GM19193 (cell line): ENCODE results near the gene NCAPD3.

Source experiments
- POLR2A ChIP-seq: IDR thresholded peaks from 4 replicates; pipeline ENCODE4 v1.6.1; 2011; ENCODE audit not compliant: insufficient read depth, insufficient read length; ENCODE audit errors: extremely low read depth

NCAPD3 gene

GRCh38 chr11:134205729-134206128 is 18.0 kb downstream of the NCAPD3 start:
- TF ChIP-seq POLR2A = no peak

DNA sequence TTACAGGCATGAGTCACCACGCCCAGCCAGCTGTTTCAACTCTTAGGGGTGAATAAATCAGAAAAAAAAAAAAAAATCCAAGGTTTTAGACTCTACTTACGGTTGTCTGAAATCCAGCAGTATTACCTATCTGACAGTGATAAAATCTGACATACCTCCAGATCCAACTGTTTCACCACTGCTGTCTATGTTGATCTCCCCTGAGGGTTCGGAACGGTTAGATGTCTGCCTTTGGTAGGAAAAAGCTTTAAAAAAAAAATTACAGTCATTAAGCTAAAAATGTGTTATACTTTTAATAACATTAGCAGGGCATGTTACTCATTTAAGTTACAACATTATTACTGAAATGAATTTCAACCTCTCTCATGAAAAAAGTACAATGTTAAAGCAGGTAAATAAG is 21.1 kb downstream of the NCAPD3 start:
- TF ChIP-seq POLR2A = no peak

- no peak for TF ChIP-seq POLR2A
Measured at GRCh38 chr11:134200688-134201087, 23.1 kb downstream of the NCAPD3 start.

GRCh38 chr11:134199531-134199930 is 24.2 kb downstream of the NCAPD3 start:
- no peak for TF ChIP-seq POLR2A

DNA sequence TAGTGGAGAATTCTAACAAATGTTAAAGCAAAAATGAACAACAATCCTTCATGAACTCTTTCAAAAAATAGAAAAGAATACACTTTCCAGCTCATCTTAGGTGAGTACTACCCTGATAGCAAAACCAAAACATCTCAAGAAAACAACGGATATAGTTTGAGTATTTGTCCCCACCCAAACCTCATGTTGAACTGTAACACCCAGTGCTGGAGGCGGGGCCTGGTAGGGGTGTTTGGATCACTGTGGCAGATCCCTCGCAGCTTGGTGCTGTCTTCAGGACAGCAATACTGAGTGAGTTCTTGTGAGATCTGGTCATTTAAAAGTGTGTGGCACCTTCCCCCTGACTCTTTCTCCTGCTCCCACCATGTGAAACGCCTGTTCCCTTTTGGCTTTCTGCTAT is 27.0 kb downstream of the NCAPD3 start:
- no peak for TF ChIP-seq POLR2A

DNA sequence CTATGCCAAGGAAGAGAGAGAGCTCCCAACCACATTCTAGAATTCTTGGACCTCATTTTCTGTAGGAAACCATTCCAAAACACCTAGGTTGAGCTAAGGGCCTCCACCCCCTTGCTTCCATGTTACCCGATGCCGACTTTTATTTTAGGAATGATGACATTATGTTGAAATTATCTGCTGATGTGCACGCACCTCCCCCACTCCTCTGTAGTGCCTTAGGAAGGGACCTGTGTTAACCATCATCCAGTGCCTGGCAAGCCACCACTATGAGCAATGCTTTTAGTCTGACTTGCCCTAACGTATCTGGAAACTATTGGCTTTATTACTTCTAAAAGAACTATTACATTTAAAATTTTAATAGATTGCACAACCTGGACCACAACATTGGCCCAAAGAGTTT is 42.1 kb downstream of the NCAPD3 start:
- TF ChIP-seq POLR2A = no peak

DNA sequence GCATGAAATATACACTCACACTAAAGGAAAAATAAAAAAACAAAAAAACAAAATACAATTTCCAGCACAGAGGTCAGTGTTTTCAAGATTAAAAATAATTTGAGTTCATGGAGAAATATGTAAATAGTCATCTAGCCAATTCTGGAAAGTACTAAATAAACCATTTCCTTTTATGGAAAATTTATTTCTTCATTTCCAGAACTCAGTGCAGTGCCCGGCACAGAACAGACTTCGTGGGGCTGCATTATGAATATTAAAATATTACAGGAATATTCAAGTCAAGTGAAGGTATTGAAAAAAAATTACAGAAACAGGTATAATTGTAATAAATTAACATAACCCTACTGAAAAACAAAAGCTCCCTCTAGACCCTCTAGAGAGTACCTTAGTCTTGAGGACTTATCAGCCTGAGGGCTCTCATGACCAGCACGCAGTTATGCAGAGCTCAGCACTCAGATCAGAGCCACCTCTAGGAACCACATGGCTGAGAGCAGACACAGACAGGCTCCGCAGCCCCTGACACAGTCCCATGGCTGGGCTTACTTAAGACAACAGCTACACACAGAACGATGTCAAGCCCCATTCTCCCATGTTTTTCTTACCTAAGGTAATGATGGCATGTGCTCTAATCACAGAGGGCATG is 45.6 kb downstream of the NCAPD3 start:
- no peak for TF ChIP-seq POLR2A

GRCh38 chr11:134176284-134176683 is 47.5 kb downstream of the NCAPD3 start:
- no peak for TF ChIP-seq POLR2A

DNA sequence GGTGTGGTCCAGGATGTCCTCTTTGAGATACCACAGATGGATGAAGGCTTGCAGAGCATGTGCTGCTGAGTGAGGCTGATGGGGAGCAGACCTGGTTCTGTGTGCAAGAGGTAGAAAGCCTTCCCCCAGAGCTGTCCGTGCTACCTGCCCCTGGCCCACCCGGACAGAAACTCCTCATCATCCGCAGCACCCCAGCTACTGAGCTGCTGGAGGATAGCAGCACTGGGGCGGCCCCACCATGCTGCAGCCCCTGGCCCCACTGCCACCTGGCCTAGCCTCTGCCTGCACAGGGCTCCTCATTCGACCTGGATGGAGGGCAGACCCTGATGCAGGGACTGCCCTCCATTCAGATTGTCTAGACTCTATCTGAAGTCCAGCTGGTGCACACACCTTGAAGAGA is 50.5 kb downstream of the NCAPD3 start:
- no peak for TF ChIP-seq POLR2A

DNA sequence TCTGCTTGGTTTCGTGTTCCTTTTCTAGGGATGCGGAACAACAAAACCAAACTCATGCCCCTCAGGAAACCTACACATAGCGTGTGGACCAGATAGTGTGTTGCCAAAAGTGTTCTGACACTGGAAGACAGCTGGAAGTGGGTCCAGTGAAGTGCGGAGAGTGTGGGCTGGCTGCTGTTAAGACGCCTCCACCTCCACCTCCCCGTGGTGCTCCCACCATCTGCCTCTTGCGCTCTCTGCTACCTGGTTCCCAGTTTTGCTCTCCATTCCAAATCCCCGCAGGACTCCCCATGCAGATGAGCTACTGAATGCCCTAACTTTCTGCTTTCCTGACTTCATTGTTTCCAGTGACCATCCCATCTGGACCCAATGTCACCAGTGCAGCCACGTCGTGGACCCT is 51.8 kb downstream of the NCAPD3 start:
- no peak for TF ChIP-seq POLR2A

DNA sequence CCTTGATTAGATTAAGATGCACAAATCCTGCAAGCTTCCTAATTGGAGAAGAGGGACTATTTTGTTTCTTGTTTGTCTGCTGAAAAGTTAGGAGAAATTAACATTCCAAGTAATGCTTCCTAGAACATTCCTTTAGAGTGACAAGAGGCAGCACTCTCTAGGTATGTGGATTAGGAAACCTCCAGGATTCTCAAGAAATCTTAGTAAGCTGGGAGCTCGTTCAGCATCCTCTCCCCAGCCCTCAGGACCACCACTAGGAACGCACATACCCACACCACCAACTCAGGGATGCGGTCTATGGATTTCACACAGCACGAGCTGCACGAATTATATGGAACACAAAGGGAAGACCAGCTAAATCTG is 52.9 kb downstream of the NCAPD3 start:
- no peak for TF ChIP-seq POLR2A

GRCh38 chr11:134170177-134170918 is 53.4 kb downstream of the NCAPD3 start:
- no peak for TF ChIP-seq POLR2A

DNA sequence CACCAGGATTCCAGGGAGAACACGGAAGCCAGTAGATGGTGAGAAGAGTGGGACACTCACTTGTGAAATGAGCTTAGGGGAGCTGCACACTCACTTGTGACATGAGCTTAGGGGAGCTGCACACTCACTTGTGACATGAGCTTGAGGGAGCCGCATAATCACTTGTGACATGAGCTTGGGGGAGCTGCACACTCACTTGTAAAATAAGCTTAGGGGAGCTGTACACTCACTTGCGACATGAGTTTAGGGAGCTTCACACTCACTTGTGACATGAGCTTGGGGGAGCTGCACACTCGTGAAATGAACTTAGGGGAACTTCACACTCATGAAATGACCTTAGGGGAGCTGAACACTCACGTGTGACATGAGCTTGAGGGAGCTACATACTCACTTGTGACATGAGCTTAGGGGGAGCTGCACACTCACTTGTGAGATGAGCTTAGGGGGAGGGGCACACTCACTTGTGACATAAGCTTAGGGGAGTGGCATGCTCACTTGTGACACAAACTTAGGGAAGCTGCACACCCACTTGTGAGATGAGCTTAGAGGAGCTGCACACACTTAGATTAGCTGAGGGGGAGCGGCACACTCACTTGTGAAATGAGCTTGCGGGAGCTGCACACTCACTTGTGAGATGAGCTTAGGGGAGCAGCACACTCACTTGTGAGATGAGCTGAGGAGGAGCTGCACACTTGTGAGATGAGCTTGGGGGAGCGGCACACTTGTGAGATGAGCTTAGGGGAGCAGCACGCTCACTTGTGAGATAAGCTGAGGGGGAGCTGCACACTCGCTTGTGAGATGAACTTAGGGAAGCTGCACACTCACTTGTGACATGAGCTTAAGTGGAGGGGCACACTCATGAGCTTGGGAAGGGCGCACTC is 59.0 kb downstream of the NCAPD3 start:
- TF ChIP-seq POLR2A = no peak

GRCh38 chr11:134159652-134160051 is 64.1 kb downstream of the NCAPD3 start:
- no peak for TF ChIP-seq POLR2A

- TF ChIP-seq POLR2A = no peak
Measured at GRCh38 chr11:134158023-134158422, 65.7 kb downstream of the NCAPD3 start.
